Brain microvascular endothelial cell (primary cell): ENCODE measurements around the gene ZPBP.

Source experiments
- DNase-seq: peaks from one replicate; pipeline ENCODE4 v3.0.0-alpha.2; 2020
- H3K27ac ChIP-seq: fragments of 250-450 bp; sonication (Bioruptor Pico); 2 replicates; pipeline ENCODE4 v1.5.1; 2020; ENCODE audit warnings: mild to moderate bottlenecking, moderate library complexity
- H3K27me3 ChIP-seq: fragments of 250-450 bp; sonication (Bioruptor Pico); replicated peaks from 2 replicates; pipeline ENCODE4 v1.5.1; 2020; ENCODE audit warnings: mild to moderate bottlenecking
- H3K36me3 ChIP-seq: fragments of 250-450 bp; sonication (Bioruptor Pico); replicated peaks from 2 replicates; pipeline ENCODE4 v1.5.1; 2020; ENCODE audit warnings: mild to moderate bottlenecking
- H3K4me3 ChIP-seq: 2 replicates; pipeline ENCODE4 v1.5.1; 2011; ENCODE audit warnings: low read depth, mild to moderate bottlenecking, control low read depth, low read length, moderate library complexity
- in situ Hi-C: cut with HindIII; loops from 2 replicates; pipeline ENCODE4 v1.10.0; 2017; ENCODE audit warnings: low sequenced_read_pairs, low pct_ligation_motif_present
- TF ChIP-seq, protein P1 (sequence below): IDR thresholded peaks from 2 replicates; pipeline ENCODE4 v1.5.1; 2011; ENCODE audit warnings: low read depth, mild to moderate bottlenecking, moderate library complexity, low read length, control low read depth, inconsistent platforms; ENCODE audit errors: missing control alignments

ZPBP gene

DNA sequence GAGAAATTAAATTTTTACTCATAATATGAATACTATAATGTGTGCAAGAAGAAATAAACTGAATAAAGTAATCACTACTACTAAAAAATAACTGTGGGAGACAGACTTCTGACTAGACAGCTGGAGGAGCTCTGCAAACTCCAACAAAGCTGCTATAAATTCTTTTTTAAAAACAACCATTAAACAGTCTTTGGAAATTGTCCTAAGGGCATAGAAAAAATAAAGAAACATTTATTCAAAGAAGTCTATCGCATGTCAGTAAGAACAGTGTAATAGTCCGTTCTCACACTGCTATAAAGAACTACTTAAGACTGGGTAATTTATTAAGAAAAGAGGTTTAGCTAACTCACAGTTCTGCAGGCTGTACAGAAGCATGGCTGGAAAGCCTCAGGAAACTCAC lies 56.0 kb downstream of the ZPBP start:
- TF ChIP-seq, protein P1, sequence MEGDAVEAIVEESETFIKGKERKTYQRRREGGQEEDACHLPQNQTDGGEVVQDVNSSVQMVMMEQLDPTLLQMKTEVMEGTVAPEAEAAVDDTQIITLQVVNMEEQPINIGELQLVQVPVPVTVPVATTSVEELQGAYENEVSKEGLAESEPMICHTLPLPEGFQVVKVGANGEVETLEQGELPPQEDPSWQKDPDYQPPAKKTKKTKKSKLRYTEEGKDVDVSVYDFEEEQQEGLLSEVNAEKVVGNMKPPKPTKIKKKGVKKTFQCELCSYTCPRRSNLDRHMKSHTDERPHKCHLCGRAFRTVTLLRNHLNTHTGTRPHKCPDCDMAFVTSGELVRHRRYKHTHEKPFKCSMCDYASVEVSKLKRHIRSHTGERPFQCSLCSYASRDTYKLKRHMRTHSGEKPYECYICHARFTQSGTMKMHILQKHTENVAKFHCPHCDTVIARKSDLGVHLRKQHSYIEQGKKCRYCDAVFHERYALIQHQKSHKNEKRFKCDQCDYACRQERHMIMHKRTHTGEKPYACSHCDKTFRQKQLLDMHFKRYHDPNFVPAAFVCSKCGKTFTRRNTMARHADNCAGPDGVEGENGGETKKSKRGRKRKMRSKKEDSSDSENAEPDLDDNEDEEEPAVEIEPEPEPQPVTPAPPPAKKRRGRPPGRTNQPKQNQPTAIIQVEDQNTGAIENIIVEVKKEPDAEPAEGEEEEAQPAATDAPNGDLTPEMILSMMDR: no peak
- H3K27me3 ChIP-seq: no peaks in the 10 kb centered on the region
- no peak overlapping the region for H3K27ac ChIP-seq
- no peak for DNase-seq
- no peak overlapping the region for H3K4me3 ChIP-seq
- in situ Hi-C loops: no loop called here
- H3K36me3 ChIP-seq: no peaks in the 10 kb centered on the region

DNA sequence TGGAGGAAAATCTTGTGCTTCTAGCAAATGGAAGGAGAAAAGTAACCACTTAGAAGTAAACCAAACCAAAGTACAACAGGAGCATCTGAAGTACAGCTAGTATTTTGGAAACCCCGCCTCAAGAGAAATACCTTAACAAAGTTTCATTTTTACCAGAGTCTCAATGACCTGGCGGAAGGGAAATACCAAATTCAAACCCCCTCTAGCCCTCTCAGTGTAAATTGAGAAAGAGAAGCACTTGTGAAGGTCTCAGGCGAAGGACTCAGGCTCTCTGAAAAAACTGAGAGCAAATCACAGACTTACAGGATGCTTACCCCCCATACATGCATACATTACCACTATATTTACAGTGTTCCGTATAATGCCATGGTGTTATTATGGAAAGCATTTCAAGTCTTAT lies 70.1 kb downstream of the ZPBP start:
- DNase-seq: no peak
- in situ Hi-C loops: no loop called here
- H3K27me3 ChIP-seq: no peaks in the 10 kb centered on the region

DNA sequence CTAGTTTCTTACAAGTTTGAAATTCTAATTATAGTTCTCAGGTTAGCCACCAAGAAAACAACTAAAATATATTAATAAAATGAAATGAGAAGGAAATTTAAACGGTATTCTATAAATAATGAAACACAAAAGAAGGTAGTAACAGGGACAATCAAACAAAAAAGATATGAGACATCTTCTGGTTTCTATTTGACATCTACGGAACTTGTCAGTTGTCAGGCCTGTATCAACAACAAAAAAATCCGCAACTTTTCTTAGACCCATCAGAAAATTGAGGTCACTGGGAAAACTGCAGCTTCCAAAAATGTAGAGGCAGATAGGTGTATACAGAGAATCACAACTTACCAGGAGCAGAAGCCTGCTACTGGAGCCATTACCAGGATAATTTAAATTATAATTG lies 70.6 kb downstream of the ZPBP start:
- H3K27ac ChIP-seq: no peak overlapping the region
- TF ChIP-seq, protein P1: no peak
- H3K36me3 ChIP-seq: no peaks in the 10 kb centered on the region
- DNase-seq: no peak
- in situ Hi-C loops: no loop called here
- H3K4me3 ChIP-seq: no peak overlapping the region
- H3K27me3 ChIP-seq: no peaks in the 10 kb centered on the region

More for the DNA sequence above, 70.1 kb downstream of the ZPBP start:
- Histone ChIP-seq H3K27ac (no peak overlapping the region), H3K4me3 (no peak overlapping the region), H3K36me3 (no peaks in the 10 kb centered on the region)
- TF ChIP-seq, protein P1: no peak

DNA sequence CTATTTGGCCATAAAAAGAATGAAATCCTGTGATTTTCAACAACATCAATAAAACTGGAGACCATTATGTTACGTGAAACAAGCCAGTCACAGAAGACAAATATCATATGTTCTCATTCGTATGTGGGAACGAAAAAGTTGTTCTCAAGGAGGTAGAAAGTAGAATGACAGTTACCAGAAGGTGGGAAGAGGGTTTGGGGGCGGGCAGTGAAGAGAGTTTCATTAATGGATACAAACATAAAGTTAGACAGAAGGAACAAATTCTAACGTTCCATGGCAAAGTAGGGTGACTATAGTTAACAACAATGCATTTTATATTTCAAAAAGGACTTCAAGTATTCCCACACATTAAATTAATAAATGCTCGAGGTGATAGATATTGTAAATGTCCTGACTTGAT lies 97.4 kb downstream of the ZPBP start:
- Histone ChIP-seq H3K27me3 (no peaks in the 10 kb centered on the region), H3K36me3 (no peaks in the 10 kb centered on the region), H3K27ac (no peak overlapping the region), H3K4me3 (no peak overlapping the region)
- in situ Hi-C loops: no loop called here
- TF ChIP-seq, protein P1: no peak
- DNase-seq: no peak

DNA sequence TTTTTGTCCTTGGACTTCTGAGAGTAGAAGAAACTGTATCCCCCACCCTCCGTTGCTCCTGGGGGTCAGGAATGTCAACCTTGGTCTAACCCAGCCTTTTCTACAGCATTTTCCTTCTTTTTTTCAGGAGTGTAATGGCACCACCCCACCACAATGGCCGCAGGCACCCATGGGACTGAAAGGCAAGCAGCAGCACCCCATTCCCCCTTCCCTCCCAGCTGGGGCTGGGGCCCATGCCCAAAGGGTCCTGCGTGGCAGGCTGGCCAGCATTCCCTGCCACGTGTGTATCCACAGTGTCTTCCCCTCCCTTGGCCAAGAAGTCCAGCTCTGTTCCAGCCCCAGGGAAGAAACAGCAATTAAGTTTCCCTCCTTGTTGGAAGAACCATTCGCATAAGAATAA lies 106.9 kb downstream of the ZPBP start:
- in situ Hi-C loops: no loop called here
- DNase-seq: no peak

DNA sequence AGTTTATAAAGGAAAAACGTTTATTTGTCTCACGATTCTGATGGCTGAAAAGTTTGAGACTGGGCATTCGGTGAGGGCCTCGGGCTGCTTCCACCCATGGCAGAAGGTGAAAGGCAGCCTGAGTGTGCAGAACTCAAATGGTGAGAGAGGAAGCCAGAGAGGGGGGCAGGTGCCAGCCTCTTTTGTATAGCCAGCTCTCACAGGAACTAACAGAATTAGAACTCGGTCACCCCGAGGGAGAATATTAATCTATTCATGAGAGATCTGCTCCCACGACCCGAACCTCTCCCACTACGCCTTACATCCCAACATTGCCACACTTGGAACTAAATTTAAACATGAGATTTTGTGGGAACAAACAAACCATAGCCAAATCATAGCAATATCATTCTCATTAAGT lies 112.6 kb downstream of the ZPBP start:
- H3K27ac ChIP-seq: no peak overlapping the region
- TF ChIP-seq, protein P1: no peak
- DNase-seq: no peak
- in situ Hi-C loops: no loop called here
- H3K36me3 ChIP-seq: no peaks in the 10 kb centered on the region
- no peaks in the 10 kb centered on the region for H3K27me3 ChIP-seq
- no peak overlapping the region for H3K4me3 ChIP-seq

More for the DNA sequence above, 106.9 kb downstream of the ZPBP start:
- TF ChIP-seq, protein P1: no peak
- Histone ChIP-seq H3K27ac (no peak overlapping the region), H3K27me3 (no peaks in the 10 kb centered on the region), H3K36me3 (no peaks in the 10 kb centered on the region), H3K4me3 (no peak overlapping the region)
